NCI-H146 treated with DMSO at 0.1 percent for 48 hours (cell line): ENCODE results near the gene TSSK3.
"Not testable (repeated sequence)": the region's sequence is repeated elsewhere in the genome, so short reads cannot be mapped to it uniquely, and the experiment has no call there.

Experiments
- DNase-seq: peaks from one replicate; lab custom pipeline; 2025; ENCODE audit not compliant: unreplicated experiment; lab: John Stamatoyannopoulos, UW

TSSK3 gene

GRCh38 chr1:32337855-32338636, 24.3 kb upstream of the TSSK3 start:
- no peak for DNase-seq

DNA sequence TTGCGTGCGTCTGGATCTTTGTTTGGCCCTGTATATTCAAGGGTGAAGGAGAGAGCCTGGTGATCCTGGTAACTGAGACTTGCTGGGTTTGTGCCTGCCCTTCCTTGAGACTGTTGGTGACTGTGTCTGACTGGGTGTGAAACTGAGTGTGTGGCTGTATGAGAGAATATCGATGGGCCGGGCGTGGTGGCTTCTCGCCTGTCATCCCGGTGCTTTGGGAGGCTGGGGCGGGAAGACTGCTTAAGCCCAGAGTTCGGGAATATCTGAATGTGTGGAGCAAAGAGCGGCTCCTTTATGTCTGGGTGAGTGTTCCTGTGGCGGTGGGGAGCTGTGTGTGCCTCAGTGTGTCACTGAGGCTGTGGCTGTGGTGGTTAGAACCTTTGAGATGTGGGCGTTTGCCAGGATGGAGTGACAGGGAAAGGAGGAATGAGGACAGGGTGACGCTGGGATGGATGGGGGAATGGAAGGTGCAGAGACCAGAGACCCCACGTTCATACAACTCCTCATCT, 23.6 kb upstream of the TSSK3 start:
- DNase-seq: no peak

- no peak for DNase-seq
Measured at GRCh38 chr1:32339363-32339978, 22.9 kb upstream of the TSSK3 start.

- DNase-seq: no peak
Measured at GRCh38 chr1:32341186-32341757, 21.1 kb upstream of the TSSK3 start.

- no peak for DNase-seq
Measured at GRCh38 chr1:32341971-32342370, 20.4 kb upstream of the TSSK3 start.

DNA sequence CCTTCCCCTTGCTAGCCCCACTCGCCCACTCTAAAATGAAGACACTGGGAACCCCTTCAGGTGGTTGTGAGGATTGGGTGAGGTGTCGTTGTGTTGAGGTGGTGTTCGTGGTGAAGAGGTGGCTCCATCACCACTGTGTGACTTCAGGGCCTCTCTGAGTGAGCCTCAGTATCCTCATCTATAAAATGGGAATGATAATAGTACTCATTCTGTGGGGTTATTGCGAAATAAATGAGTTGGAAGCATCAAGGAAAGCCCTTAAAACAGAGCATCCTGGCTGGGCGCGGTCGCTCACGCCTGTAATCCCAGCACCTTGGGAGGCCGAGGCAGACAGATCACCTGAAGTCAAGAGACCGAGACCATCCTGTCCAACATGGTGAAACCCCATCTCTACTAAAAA, 19.6 kb upstream of the TSSK3 start:
- DNase-seq: no peak

GRCh38 chr1:32345289-32345827, 17.0 kb upstream of the TSSK3 start:
- DNase-seq: no peak

DNA sequence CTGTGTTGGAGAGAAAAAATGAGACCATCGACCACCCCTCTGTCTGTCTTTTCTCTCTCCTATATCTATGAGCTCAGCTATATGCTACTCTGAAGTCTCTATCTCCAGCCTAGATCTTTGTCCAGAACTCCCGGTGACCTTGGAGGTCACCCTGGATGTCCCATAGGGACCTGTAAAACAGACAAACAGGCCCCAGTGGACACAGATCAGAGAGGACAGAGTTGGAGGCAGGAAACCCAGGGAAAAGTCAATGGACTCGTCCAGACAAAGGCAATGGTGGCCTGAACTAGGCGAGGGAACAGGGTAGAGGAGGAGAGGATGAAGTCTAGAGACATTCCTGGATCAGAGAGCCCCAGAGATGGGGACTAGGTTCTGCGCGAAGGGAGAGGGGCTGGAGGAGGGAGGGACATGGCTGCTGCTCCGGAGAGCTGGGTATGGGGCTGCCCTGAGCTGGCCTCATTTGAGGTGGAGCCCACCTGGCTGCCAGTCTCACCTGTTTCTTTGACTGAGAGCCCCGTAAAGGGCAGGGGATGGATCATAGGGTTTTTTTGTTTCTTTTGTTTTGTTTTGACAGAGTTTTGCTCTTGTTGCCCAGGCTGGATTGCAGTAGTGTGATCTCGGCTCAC, 15.7 kb upstream of the TSSK3 start:
- no peak for DNase-seq

DNA sequence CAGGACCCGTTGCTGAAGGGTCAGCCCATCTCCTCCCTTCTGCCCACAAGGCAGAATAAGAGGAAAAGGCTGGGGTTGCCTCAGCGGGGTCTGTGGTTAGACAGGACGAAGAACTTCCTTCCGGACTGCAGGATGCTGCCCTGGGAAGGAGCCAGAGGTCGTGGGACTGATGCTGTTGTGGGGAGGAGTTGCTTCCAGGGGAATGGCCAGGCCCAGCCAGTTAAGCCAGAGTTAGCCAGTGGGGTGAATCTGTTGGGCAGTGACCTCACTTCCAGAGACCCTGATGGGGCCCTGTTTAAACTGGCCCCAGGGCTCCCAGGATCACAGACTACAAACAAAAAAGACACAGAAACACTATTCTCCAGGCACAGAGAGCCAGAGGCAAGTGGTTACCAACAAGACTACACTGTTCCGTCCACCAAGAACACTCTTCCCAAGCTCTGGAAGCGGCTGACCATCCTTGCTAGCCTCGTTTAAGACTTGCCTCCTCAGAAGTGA, 13.1 kb upstream of the TSSK3 start:
- DNase-seq: no peak

- no peak for DNase-seq
Measured at GRCh38 chr1:32350785-32351398, 11.4 kb upstream of the TSSK3 start.

GRCh38 chr1:32351399-32352238, 10.7 kb upstream of the TSSK3 start:
- peak; percentile 74 for DNase-seq

DNA sequence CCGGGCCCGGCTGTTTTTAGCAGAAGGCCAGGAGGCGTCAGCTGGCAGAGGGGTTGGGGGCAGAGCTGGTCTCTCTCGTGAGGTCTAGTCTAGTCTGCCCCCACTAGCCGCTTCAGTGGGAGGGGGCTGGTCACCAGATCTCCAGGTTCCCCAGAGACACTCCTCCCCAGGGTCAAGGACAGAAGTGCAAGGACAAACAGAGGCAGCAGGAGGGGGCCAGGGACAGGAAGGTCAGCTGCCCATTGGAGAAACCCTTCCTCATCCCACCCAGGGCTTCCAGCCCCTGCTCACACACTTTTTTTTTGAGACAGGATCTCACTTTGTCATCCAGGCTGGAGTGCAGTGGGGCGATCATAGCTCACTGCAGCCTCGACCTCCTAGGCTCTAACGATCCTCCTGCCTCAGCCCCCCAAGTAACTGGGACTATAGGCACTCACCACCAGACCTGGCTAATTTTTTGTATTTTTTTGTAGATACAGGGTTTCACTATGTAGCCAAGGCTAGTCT, 10.0 kb upstream of the TSSK3 start:
- DNase-seq: no peak

DNA sequence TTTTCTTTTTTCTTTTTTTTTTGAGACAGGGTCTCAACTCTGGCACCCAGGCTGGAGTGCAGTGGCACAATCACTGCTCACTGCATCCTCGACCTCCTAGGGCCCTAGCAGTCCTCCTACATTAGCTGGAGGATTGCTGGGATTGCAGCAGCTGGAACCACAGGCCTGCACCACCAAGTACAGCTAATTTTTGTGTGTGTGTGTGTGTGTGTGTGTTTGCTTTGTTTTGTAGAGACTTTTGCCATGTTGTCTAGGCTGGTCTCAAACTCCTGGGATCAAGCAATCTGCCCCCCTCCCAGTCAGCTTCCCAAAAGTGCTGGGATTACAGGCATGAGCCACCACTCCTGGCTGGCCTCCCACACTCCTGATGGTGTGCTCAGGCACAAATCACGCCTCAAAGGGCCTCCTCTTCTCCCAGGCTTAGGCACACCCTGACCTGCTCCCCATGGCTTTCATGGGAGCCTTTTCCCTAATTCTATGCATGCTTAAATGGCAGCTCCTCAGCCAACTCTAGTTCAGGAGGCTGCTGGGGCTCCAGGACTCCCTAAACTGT, 9.4 kb upstream of the TSSK3 start:
- DNase-seq: no peak

- no peak for DNase-seq
Measured at GRCh38 chr1:32353431-32353830, 8.9 kb upstream of the TSSK3 start.

DNA sequence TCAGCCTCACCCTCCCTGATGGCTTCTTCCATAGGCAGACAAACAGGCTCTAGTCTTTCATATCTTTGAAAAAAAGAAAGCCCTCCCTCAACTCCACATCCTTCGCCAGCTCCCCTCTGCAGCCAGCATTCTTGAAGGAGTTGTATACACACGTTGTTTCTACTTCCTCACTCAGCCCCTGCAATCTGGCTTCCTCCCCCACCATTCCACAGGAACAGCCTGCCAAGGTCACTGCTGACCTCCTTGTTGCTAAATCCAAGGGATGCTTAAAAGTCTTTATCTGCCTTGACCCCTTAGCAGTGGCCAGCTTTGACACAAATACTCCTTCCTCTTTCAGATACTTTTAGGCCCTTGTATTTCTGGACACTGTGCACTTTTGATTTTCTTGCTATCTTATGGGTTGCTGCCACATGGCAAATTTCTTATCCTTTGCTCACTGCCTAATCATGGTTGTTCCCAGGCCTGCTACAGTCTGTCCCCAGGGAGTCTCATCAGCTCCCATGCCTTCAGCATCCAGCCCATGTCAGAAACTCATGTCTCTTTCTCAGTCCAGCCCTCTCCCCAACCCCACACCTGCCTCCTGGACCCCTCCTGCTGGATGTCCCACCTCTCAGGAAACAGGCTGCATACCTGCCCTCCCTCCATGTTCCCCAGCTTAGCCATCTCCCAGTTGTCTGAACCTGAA, 8.3 kb upstream of the TSSK3 start:
- DNase-seq: no peak

GRCh38 chr1:32355778-32356177, 6.6 kb upstream of the TSSK3 start:
- DNase-seq: not testable (repeated sequence)

- no peak for DNase-seq
Measured at GRCh38 chr1:32356478-32356877, 5.9 kb upstream of the TSSK3 start.

- DNase-seq: no peak
Measured at GRCh38 chr1:32357614-32358013, 4.7 kb upstream of the TSSK3 start.

GRCh38 chr1:32358435-32358834, 3.9 kb upstream of the TSSK3 start:
- no peak for DNase-seq
